H1 (cell line): ENCODE measurements around the gene PLXNB2. TPM values are rescaled to one million over a fixed set of nuclear protein-coding genes. Genes with fewer than 3 reads are reported as not detected.
A peak's percentile ranks its signal among the peaks of the same experiment; 100 is the strongest.

ENCODE experiments used
- ASH2L ChIP-seq: fragments of 200-600, 300-600 bp; sonication (generic); IDR thresholded peaks from one replicate; pipeline ENCODE4 v1.7.1; 2017; ENCODE audit warnings: low read length
- CEBPB ChIP-seq: IDR thresholded peaks from 2 replicates; pipeline ENCODE4 v1.6.1; 2012; ENCODE audit warnings: low read depth, low read length
- RBBP5 ChIP-seq: IDR thresholded peaks from 2 replicates; pipeline ENCODE4 v1.7.1; 2012; ENCODE audit warnings: low read depth, mild to moderate bottlenecking, inconsistent platforms, low read length, moderate library complexity, borderline replicate concordance
- SAP30 ChIP-seq: fragments of 300-600 bp; sonication (generic); IDR thresholded peaks from 2 replicates; pipeline ENCODE4 v1.7.1; 2012; ENCODE audit warnings: low read length, moderate library complexity, mild to moderate bottlenecking, inconsistent platforms; ENCODE audit not compliant: insufficient read depth, insufficient replicate concordance
- SRF ChIP-seq: IDR thresholded peaks from 2 replicates; pipeline ENCODE4 v1.6.1; 2011; ENCODE audit warnings: mild to moderate bottlenecking, low read depth, low read length, moderate library complexity
- polyA plus RNA-seq, 7 experiments: library from polyadenylated mRNA; depleted of rRNA in 3 of 7; stranded (reverse) in 5 of 7; unstranded in 2 of 7; fragments of >200 nt in 5 of 7; fragments of 200-250 nt in 2 of 7; gene quantifications; 1 replicate in 5 of 7; 2 replicates in 1 of 7; 4 replicates in 1 of 7; pipeline versions ENCODE4 v1.2.1 to v1.2.3, GENCODE V29; 2011 to 2013; ENCODE audit warnings: missing spikeins in 2 of 7, mixed read lengths in 2 of 7
- total RNA-seq: library from RNA; stranded (reverse); fragmentation: NEBNext Ultra II Directional; extraction: Animal tissue kit (Norgen Biotek cat#: 25700); gene quantifications from 2 replicates; pipeline ENCODE4 v1.2.1, GENCODE V29; 2021
- TF ChIP-seq, protein P1 (sequence below): fragments of 300-600 bp; sonication (generic); IDR thresholded peaks from 2 replicates; pipeline ENCODE4 v1.7.1; 2012; ENCODE audit warnings: low read length, moderate library complexity, mild to moderate bottlenecking, inconsistent platforms; ENCODE audit not compliant: insufficient replicate concordance
- TF ChIP-seq, protein P2 (sequence below), 3 experiments: IDR thresholded peaks; 1 replicate in 2 of 3; 2 replicates in 1 of 3; pipeline versions ENCODE4 v1.5.1 to v1.6.1; 2011; ENCODE audit warnings: low read length in 3 of 3, mild to moderate bottlenecking in 3 of 3, inconsistent platforms in 2 of 3, low read depth in 1 of 3, moderate library complexity in 1 of 3; ENCODE audit not compliant: insufficient read depth in 1 of 3; ENCODE audit errors: control extremely low read depth in 1 of 3

PLXNB2 gene
- total and polyA plus RNA-seq, 2 of the 8 experiments (the other 6 are each of a cell fraction or from before 2014, with no cell fraction given): 58.3 to 92.8 TPM

DNA sequence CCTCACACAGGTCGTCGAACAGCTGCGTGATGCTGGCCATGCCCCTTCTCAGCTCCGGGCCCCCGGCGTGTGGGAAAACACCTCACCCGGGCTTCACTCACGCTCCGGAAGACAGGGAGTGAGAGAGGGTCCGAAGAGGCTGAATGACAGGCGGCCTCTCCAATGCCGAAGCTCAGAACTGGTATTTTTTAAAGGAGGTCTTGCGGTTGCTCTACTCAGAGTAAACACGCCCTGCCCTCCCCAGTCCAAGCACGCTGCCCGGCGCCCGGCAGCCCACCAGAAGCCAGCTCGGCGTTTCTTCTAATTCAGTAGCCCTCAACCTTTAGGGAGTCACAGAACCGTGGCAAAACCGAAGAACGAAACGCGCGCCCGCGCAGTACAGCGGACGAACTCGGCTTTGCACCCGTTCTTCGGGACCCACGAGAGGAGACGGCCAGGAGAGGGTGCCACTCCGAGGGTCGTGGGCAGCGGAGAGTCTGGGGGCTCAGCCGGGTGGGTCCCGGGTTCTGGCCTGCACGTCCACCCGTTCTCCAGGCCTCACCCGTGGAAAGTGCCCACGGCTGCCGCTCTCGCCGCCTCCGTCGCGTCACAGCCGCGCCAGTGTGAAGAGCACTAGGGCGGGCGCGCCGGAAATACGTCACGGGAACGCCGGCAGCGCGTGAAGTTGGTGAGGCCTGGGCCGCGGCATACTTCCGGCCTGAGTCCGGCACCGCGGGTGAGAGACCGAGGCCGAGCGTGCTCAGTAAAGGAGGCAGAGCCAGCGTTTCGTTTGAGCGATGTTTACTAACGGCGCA, 62.8 kb downstream of the PLXNB2 start, which contains the start of gene TUBGCP6 (continued):
- TF ChIP-seq, protein P1, sequence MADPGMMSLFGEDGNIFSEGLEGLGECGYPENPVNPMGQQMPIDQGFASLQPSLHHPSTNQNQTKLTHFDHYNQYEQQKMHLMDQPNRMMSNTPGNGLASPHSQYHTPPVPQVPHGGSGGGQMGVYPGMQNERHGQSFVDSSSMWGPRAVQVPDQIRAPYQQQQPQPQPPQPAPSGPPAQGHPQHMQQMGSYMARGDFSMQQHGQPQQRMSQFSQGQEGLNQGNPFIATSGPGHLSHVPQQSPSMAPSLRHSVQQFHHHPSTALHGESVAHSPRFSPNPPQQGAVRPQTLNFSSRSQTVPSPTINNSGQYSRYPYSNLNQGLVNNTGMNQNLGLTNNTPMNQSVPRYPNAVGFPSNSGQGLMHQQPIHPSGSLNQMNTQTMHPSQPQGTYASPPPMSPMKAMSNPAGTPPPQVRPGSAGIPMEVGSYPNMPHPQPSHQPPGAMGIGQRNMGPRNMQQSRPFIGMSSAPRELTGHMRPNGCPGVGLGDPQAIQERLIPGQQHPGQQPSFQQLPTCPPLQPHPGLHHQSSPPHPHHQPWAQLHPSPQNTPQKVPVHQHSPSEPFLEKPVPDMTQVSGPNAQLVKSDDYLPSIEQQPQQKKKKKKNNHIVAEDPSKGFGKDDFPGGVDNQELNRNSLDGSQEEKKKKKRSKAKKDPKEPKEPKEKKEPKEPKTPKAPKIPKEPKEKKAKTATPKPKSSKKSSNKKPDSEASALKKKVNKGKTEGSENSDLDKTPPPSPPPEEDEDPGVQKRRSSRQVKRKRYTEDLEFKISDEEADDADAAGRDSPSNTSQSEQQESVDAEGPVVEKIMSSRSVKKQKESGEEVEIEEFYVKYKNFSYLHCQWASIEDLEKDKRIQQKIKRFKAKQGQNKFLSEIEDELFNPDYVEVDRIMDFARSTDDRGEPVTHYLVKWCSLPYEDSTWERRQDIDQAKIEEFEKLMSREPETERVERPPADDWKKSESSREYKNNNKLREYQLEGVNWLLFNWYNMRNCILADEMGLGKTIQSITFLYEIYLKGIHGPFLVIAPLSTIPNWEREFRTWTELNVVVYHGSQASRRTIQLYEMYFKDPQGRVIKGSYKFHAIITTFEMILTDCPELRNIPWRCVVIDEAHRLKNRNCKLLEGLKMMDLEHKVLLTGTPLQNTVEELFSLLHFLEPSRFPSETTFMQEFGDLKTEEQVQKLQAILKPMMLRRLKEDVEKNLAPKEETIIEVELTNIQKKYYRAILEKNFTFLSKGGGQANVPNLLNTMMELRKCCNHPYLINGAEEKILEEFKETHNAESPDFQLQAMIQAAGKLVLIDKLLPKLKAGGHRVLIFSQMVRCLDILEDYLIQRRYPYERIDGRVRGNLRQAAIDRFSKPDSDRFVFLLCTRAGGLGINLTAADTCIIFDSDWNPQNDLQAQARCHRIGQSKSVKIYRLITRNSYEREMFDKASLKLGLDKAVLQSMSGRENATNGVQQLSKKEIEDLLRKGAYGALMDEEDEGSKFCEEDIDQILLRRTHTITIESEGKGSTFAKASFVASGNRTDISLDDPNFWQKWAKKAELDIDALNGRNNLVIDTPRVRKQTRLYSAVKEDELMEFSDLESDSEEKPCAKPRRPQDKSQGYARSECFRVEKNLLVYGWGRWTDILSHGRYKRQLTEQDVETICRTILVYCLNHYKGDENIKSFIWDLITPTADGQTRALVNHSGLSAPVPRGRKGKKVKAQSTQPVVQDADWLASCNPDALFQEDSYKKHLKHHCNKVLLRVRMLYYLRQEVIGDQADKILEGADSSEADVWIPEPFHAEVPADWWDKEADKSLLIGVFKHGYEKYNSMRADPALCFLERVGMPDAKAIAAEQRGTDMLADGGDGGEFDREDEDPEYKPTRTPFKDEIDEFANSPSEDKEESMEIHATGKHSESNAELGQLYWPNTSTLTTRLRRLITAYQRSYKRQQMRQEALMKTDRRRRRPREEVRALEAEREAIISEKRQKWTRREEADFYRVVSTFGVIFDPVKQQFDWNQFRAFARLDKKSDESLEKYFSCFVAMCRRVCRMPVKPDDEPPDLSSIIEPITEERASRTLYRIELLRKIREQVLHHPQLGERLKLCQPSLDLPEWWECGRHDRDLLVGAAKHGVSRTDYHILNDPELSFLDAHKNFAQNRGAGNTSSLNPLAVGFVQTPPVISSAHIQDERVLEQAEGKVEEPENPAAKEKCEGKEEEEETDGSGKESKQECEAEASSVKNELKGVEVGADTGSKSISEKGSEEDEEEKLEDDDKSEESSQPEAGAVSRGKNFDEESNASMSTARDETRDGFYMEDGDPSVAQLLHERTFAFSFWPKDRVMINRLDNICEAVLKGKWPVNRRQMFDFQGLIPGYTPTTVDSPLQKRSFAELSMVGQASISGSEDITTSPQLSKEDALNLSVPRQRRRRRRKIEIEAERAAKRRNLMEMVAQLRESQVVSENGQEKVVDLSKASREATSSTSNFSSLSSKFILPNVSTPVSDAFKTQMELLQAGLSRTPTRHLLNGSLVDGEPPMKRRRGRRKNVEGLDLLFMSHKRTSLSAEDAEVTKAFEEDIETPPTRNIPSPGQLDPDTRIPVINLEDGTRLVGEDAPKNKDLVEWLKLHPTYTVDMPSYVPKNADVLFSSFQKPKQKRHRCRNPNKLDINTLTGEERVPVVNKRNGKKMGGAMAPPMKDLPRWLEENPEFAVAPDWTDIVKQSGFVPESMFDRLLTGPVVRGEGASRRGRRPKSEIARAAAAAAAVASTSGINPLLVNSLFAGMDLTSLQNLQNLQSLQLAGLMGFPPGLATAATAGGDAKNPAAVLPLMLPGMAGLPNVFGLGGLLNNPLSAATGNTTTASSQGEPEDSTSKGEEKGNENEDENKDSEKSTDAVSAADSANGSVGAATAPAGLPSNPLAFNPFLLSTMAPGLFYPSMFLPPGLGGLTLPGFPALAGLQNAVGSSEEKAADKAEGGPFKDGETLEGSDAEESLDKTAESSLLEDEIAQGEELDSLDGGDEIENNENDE: no peak
- TF ChIP-seq RBBP5: peak; percentile 82
- TF ChIP-seq ASH2L: peak; percentile 96
- no peak for TF ChIP-seq CEBPB
- TF ChIP-seq SAP30: no peak
- TF ChIP-seq, protein P2, sequence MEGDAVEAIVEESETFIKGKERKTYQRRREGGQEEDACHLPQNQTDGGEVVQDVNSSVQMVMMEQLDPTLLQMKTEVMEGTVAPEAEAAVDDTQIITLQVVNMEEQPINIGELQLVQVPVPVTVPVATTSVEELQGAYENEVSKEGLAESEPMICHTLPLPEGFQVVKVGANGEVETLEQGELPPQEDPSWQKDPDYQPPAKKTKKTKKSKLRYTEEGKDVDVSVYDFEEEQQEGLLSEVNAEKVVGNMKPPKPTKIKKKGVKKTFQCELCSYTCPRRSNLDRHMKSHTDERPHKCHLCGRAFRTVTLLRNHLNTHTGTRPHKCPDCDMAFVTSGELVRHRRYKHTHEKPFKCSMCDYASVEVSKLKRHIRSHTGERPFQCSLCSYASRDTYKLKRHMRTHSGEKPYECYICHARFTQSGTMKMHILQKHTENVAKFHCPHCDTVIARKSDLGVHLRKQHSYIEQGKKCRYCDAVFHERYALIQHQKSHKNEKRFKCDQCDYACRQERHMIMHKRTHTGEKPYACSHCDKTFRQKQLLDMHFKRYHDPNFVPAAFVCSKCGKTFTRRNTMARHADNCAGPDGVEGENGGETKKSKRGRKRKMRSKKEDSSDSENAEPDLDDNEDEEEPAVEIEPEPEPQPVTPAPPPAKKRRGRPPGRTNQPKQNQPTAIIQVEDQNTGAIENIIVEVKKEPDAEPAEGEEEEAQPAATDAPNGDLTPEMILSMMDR (IDR thresholded peaks at IDR 0.05; ENCODE audit: control extremely low read depth in 1 of 3, insufficient read depth in 1 of 3, low read depth in 1 of 3, low read length in 3 of 3): peak in 2 of 3 experiments; percentile 8 to 16; a peak in 3 of 4 replicates
- peak; percentile 82 for TF ChIP-seq SRF
